SK-N-SH (cell line): ENCODE results near the gene TMEM52B.

Source experiments
- ELF1 ChIP-seq: IDR thresholded peaks from 2 replicates; pipeline ENCODE4 v1.4.0; 2012
- EZH2phosphoT487 ChIP-seq: fragments of 200-600 bp; sonication (generic); IDR thresholded peaks from 2 replicates; pipeline ENCODE4 v1.6.1; 2017; ENCODE audit warnings: low read depth, mixed run types, mild to moderate bottlenecking, antibody characterized with exemption, moderate library complexity, borderline replicate concordance
- SIN3A ChIP-seq: IDR thresholded peaks from 2 replicates; pipeline ENCODE4 v1.6.1; 2012; ENCODE audit warnings: low read depth, mild to moderate bottlenecking, low read length, moderate library complexity, borderline replicate concordance
- YY1 ChIP-seq: IDR thresholded peaks from 2 replicates; pipeline ENCODE4 v1.4.0; 2012; ENCODE audit warnings: low read depth, mild to moderate bottlenecking
- TF ChIP-seq, protein P1 (sequence below): fragments of 200-600 bp; sonication (generic); IDR thresholded peaks from 2 replicates; pipeline ENCODE4 v1.6.1; 2017; ENCODE audit warnings: antibody characterized with exemption, mild to moderate bottlenecking, moderate library complexity
- TF ChIP-seq, protein P2 (sequence below): IDR thresholded peaks from 2 replicates; pipeline ENCODE4 v1.4.0; 2012; ENCODE audit warnings: low read depth
- TF ChIP-seq, protein P3 (sequence below): IDR thresholded peaks from 2 replicates; pipeline ENCODE4 v1.4.0; 2012; ENCODE audit warnings: low read depth, borderline replicate concordance
- TF ChIP-seq, protein P4 (sequence below): IDR thresholded peaks from 2 replicates; pipeline ENCODE4 v1.4.0; 2012; ENCODE audit warnings: low read depth, borderline replicate concordance

DNA sequence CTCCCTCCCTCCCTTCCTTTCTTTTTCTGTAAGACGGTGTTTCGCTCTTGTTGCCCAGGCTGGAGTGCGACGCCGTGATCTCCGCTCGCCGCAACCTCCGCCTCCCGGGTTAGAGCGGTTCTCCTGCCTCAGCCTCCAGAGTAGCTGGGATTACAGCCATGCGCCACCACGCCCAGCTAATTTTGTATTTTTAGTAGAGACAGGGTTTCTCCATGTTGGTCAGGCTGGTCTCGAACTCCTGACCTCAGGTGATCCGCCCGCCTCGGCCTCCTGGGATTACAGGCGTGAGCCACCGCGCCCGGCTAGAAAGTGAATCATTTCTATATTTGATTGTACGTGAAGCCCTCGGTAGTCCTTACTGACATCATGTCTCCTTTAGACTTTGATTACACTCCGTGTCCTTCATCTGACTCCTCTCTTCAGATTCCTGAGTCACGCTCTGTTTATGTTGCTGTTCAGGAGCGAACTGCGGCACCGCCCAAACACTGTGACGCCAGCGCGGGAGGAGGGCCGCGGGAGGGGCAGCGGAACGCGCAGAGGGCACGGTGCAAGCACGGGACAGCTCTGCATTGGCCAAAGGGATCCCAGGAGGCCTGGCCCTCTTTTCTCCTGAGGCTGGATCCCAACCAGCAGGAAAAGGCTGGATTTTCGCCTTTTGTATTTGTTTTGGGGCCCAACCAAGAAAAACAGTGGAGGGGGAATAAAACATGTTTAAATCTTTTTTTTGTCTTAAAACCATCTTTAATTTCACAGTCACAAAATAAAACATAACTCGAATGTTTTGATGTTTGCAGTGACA is 33.3 kb downstream of the TMEM52B start:
- TF ChIP-seq, protein P1, sequence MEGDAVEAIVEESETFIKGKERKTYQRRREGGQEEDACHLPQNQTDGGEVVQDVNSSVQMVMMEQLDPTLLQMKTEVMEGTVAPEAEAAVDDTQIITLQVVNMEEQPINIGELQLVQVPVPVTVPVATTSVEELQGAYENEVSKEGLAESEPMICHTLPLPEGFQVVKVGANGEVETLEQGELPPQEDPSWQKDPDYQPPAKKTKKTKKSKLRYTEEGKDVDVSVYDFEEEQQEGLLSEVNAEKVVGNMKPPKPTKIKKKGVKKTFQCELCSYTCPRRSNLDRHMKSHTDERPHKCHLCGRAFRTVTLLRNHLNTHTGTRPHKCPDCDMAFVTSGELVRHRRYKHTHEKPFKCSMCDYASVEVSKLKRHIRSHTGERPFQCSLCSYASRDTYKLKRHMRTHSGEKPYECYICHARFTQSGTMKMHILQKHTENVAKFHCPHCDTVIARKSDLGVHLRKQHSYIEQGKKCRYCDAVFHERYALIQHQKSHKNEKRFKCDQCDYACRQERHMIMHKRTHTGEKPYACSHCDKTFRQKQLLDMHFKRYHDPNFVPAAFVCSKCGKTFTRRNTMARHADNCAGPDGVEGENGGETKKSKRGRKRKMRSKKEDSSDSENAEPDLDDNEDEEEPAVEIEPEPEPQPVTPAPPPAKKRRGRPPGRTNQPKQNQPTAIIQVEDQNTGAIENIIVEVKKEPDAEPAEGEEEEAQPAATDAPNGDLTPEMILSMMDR: no peak
- TF ChIP-seq SIN3A (no peak), YY1 (no peak), ELF1 (no peak), EZH2phosphoT487 (no peak)
- TF ChIP-seq, protein P2, sequence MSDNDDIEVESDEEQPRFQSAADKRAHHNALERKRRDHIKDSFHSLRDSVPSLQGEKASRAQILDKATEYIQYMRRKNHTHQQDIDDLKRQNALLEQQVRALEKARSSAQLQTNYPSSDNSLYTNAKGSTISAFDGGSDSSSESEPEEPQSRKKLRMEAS: peak; percentile 50; the same call in 1 of the 2 replicates
- TF ChIP-seq, protein P3, sequence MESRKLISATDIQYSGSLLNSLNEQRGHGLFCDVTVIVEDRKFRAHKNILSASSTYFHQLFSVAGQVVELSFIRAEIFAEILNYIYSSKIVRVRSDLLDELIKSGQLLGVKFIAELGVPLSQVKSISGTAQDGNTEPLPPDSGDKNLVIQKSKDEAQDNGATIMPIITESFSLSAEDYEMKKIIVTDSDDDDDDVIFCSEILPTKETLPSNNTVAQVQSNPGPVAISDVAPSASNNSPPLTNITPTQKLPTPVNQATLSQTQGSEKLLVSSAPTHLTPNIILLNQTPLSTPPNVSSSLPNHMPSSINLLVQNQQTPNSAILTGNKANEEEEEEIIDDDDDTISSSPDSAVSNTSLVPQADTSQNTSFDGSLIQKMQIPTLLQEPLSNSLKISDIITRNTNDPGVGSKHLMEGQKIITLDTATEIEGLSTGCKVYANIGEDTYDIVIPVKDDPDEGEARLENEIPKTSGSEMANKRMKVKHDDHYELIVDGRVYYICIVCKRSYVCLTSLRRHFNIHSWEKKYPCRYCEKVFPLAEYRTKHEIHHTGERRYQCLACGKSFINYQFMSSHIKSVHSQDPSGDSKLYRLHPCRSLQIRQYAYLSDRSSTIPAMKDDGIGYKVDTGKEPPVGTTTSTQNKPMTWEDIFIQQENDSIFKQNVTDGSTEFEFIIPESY: no peak
- TF ChIP-seq, protein P4, sequence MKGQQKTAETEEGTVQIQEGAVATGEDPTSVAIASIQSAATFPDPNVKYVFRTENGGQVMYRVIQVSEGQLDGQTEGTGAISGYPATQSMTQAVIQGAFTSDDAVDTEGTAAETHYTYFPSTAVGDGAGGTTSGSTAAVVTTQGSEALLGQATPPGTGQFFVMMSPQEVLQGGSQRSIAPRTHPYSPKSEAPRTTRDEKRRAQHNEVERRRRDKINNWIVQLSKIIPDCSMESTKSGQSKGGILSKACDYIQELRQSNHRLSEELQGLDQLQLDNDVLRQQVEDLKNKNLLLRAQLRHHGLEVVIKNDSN: no peak
